ENCODE results near the gene PROSER3.
"Not testable (repeated sequence)": the region's sequence is repeated elsewhere in the genome, so short reads cannot be mapped to it uniquely, and the experiment has no call there.

Gene PROSER3

DNA sequence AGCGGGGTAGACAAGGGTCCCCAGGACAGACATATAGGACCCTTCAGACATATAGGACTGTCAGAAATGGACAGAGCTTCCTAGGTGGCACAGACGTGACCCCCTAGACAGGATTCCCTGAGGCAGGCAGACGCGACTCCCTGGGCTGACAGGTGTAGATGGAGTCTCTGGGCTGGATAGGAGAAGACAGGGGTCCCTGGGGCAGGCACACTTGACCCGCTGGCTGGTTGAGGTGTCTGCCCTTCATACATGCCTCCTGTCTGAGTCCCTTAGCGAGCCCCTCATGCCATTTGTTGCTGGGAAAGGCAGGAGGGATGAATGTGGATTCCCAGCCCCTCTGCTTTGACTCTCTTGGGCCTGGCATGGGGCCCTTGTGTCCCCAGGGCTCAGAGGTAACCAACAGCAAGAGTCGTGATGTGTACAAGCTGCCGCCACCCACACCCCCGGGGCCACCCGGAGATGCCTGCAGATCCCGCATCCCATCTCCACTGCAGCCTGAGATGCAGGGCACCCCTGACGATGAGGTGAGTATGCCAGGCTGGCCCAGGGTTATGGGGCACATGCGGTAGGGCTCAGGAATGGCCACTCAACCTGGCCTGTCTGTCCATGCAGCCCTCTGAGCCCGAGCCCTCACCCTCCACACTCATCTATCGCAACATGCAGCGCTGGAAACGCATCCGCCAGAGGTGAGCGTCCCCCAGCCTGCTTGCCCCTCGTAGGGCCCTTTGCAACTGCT, 4.2 kb upstream of the PROSER3 start:
- DNase-seq (ENCODE audit: low read depth in 1 of 2, low spot score in 1 of 2): no peak

DNA sequence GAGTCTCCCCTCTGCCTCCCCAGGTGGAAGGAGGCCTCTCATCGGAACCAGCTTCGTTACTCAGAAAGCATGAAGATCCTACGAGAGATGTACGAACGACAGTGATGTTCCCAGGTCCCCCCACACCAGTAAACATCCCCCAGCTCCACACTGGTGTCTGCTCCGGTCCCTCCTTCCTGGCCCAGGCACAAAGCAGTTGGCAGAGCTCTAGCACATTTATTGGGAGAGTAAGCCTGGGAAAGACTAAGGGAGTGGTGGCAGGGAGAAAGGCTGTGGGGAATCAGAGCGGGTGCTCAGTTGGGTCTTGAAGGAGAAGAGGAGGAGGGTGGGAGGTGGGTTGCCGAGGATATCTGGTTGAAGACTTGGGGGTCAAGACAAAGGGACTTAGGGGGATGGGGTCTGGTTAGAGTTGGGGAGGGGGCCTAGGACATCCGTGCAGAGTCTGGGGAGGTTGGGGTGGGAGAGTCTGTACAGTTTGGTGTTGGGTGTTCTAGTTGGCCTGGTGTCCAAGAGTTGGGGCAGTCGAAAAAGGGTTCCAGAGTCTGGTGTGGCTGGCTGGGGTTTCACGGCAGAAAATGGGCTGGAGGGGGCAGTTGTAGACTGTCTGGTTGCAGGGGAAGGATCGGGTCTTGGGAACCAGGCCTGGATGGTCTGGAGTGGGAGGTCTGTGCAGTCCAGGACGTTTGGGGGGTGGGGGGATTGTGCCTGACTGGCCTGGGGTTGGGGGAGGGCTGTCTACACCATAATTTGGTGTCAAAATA, 3.4 kb upstream of the PROSER3 start:
- no peak for DNase-seq (ENCODE audit: low read depth in 1 of 2, low spot score in 1 of 2)

GRCh38 chr19:35755131-35755549, 2.8 kb upstream of the PROSER3 start:
- no peak for DNase-seq (ENCODE audit: low read depth in 1 of 2, low spot score in 1 of 2)

DNA sequence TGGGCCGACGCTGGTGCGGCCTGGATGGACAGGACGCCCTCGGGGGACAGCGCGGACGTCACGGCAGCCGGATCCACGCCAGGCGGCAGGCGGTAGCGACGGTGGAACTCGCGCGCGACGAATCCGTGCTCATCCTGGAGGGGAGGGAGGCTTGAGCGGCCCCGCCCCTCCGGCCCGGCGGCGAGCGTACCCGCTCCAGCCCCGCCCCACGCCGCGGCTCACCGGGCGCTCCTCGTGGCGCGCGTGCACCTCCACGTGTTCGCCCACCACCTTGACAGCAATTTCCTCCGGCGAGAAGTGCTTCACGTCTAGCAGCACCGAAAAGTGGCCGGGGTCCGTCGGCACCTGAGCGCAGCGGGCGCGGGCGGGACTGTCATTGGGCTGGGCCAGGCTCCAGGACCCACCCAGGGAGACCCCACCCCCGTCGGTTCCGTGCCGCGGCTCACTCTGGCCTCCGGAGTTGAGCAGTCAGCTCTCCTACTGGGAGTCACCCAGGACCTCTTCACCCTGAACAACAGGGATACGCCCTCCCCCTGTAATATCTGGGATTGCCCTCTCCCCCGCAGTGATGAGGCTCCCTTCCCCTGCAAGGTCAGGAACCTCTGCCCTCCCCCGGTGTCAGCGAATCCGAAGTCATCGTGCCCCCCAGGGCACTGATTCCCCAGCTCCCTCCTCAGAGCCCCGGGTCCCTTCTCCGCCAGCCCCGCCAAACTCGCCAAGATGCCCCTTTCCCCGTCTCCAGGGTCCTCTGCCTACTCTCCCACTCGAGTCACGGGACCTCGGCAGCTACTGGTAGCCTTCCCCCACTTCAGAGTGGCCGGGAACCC, 2.2 kb upstream of the PROSER3 start:
- peak in 1 of 2 donors; percentile 31 for DNase-seq (ENCODE audit: low read depth in 1 of 2, low spot score in 1 of 2)

- no peak for DNase-seq (ENCODE audit: low read depth in 1 of 2, low spot score in 1 of 2)
Measured at GRCh38 chr19:35756377-35757230, 1.4 kb upstream of the PROSER3 start, which contains the start of gene HSPB6. Gene HSPB6, minus strand, starts transcription at chr19:35757029. Its CDS starts 21 bp downstream, at chr19:35757008.

DNA sequence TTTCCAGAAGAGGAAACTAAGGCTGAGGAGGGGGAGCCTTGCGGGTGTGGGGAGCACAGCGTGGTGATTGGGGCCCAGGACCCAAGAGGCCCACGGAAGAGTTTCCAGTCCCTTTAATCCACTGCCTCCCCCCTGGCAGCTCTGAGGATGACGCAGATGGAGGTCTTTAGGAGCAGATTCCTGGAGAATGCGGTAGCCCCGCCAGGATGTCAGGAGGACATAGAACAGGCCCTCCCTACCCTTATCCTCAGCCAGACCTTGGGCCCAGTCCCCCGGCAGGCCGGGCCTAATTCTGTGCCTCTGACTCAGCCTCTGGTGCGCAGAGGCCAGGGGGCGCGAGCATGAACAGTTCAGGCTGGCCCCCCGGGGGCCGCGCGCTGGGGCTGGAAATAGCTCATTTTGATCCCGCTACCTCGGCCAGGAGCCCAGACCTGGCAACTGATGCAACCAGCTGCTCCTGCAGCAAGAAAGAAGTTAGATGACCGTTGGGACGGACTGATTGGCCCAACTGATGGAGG, 686 bp upstream of the PROSER3 start:
- DNase-seq (ENCODE audit: low read depth in 1 of 2, low spot score in 1 of 2): no peak

DNA sequence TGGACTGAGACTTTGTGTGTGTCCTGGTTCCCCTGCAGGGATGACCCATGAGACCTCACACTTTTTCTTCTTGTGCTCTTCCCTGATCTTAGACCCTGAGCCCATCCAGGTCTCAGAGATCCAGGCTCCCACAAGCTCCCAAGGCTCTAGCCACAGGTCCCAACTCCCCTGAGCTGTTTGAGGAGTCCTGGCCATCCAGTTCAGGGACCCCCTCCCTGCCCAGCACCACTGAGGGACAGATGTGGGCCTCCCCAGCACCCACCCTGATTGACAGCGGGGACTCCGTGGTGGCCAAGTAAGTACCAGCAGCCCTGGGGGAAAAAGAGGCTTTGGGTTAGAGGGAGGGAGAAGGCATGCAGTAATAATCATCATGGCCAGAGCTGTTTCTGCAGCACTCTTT, 1.7 kb downstream of the PROSER3 start:
- no peak for DNase-seq (ENCODE audit: low read depth in 1 of 2, low spot score in 1 of 2)

DNA sequence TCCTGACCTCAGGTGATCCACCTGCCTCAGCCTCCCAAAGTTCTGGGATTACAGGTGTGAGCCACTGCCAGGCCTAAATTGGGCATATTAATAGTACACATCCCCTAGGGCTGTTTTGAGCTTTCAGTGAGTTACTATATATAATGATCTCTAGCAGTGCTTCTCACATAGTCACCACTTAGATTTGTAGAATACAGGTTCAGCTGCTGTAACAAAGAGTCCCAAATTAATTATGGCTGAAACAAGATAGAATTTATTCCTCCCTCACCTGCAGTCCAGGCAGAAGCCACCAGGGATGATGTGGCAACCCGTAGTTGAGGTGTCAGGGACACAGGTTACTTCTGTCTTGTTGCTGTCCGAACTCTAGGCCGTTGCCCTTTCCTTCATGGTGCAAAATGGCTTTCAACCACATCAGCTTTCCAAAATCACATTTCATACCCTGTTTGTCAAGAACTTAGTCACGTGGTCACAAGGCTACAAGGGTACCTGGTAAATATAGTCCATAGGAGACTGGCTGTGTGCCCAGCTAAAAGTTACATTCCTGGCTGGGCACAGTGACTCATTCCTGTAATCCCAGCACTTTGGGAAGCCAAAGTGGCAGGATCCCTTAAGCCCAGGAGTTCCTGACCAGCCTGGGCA, 2.9 kb downstream of the PROSER3 start:
- no peak for DNase-seq (ENCODE audit: low read depth in 1 of 2, low spot score in 1 of 2)

GRCh38 chr19:35764432-35765315, 6.7 kb downstream of the PROSER3 start:
- DNase-seq (ENCODE audit: low read depth in 1 of 2, low spot score in 1 of 2): no peak

DNA sequence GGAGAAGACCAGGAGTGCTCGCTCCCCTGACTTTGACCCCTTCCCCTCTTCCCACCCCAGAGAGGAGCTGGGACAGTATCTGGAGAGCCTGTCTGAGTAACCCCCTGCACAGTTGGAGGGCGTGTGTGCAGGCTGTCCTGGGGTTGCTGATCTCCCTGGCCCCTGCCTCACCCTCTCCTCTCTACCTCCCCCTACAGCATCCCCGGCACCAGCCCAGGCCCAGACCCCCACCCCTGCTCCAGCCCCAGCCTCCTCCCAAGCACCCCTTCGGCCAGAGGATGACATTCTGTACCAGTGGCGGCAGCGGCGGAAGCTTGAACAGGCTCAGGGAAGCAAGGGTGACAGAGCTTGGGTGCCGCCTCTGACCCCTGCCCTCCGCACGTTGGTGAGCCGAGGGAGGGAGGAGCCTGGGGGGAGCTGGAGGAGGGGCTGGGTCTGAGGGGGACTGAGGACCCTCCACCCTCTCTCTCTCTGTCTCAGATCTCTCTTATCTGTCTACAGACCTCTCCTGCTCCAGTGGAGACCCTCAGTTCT, 8.7 kb downstream of the PROSER3 start:
- DNase-seq (ENCODE audit: low read depth in 1 of 2, low spot score in 1 of 2): no peak

DNA sequence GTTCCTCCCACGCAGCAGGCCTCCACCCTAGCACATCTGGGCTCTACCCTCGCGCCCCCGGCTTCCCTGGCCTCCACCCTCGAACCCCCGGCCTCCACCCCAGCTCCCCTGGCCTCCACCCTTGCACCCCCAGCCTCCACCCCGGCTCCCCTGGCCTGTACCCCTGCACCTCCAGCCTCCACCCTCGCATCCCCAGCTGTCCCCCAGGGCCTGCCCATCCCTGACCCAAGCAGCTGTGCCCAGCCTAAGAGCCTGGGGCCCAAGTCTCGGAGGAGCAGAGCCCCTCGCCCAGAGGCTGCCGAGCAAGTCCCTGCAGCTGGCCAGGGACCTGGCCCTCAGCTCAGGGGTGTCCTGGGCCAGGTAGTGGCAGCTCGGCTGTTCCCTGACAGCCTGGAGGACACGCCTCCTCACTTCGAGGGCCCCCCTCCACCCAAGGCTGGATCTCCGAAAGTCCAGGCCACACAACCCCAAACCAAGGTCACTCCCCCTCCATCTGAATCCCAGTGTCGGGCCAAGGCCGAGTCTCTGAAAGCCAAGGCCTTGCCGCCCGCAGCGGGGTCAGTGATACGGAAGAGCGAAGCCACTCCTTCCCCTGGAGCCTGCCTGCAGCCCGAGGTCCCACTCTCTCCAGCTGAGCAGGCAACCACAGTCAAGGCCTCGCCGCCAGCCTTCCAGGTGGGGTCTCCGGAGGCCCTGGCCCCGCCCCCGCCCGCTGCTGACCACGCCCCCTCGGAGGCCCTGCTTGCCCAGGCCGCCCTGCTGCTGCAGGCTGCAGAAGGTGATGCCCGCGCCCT, 9.5 kb downstream of the PROSER3 start:
- no peak for DNase-seq (ENCODE audit: low read depth in 1 of 2, low spot score in 1 of 2)

DNA sequence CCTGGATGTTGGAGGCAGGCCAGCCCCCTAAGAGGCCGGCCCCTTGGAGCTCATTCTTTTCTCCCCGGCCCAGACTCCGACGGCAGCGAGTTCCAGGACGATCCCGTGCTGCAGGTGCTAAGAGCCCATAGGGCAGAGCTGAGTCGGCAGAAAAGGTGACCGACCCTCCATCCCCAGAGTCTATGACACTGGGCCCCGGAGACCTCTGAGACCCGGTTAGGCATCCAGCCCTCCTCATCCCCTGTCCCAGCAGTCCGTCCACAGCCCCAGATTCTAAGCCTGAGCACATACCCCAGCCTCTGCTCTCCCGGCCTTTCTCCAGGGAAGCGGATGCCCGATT, 10.1 kb downstream of the PROSER3 start:
- DNase-seq (ENCODE audit: low read depth in 1 of 2, low spot score in 1 of 2): no peak

DNA sequence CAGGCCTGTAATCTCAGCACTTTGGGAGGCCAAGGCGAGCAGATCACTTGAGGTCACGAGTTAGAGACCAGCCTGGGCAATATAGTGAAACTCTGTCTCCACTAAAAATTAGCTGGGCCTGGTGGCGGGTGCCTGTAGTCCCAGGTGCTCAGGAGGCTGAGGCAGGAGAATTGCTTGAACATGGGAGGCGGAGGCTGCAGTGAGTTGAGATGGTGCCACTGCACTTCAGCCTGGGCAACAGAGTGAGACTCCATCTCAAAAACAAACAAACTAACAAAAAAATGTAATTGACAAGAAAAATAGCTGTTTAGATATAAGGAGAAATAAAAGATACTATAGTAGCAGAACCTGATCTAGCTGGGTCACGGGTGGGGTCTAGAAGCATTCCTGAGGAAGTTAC, 14.4 kb downstream of the PROSER3 start:
- not testable (repeated sequence) for DNase-seq (ENCODE audit: low read depth in 1 of 2, low spot score in 1 of 2)

- no peak for DNase-seq (ENCODE audit: low read depth in 1 of 2, low spot score in 1 of 2)
Measured at GRCh38 chr19:35773020-35773806, 15.2 kb downstream of the PROSER3 start.

GRCh38 chr19:35774274-35775045, 16.5 kb downstream of the PROSER3 start:
- no peak for DNase-seq (ENCODE audit: low read depth in 1 of 2, low spot score in 1 of 2)

- DNase-seq (ENCODE audit: low read depth in 1 of 2, low spot score in 1 of 2): no peak
Measured at GRCh38 chr19:35775046-35775297, 17.0 kb downstream of the PROSER3 start.

All from activated CD4-positive, alpha-beta T cell treated with anti-CD3 and anti-CD28 coated beads, Interleukin-2, amount 50 U/mL, for 24 hours (primary cell).